HG02588 (cell line): ENCODE results near the gene IQCC.

Experiments
- ATAC-seq: cut with Tn5 transposase; IDR thresholded peaks from one replicate; pipeline ENCODE4 v1.9.1; 2021; ENCODE audit warnings: mild to moderate bottlenecking, moderate library complexity; ENCODE audit not compliant: unreplicated experiment

Gene IQCC

GRCh38 chr1:32195531-32195930 is 9.9 kb upstream of the IQCC start:
- no peak for ATAC-seq

DNA sequence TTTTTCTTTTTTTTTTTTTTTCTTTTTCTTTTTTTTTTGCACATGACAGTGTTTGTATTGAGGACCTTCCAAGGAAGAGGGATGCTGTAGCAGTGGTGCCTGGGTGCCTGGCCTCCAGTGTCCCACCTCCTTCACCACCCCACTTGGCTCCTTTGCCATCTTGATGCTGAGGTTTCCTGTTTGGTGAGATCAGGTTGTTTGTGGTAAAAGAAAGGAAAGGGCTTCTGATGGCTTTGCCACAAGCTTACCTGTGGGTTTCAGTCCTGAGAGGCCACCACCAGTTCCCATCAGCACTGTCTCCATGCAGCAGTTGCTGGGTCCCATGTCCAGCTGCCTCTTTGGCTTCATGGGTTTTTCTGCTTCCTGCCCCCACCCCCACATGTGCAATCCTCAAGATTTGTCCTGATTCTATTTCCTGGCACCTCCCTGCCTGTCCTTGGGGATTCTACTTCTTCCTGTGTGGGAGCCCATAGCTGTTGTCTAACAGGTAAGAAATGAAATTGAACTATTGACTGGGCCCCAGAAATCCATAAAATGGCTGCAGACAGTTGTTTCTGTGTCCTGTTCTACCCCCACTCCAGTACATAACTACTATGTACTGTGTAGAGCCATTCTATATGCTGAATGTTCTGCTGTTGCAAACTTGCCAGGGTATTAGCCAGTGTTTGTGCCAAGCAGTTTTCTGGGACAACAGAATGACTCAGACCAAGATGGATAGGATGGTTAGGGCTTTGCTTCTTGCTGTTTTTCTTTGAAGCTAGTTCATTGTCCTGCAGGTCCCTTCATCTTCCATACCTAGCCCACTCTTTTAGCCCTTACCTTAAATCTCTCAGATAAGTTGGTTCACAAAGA is 9.3 kb upstream of the IQCC start:
- no peak for ATAC-seq

- ATAC-seq, result no peak
These were observed 8.4 kb upstream of the IQCC start for GRCh38 chr1:32197074-32197473.

GRCh38 chr1:32197837-32198236 is 7.6 kb upstream of the IQCC start:
- ATAC-seq, result no peak

GRCh38 chr1:32198237-32199042 is 7.0 kb upstream of the IQCC start:
- ATAC-seq, result no peak

GRCh38 chr1:32199043-32199716 is 6.3 kb upstream of the IQCC start:
- ATAC-seq, result no peak

DNA sequence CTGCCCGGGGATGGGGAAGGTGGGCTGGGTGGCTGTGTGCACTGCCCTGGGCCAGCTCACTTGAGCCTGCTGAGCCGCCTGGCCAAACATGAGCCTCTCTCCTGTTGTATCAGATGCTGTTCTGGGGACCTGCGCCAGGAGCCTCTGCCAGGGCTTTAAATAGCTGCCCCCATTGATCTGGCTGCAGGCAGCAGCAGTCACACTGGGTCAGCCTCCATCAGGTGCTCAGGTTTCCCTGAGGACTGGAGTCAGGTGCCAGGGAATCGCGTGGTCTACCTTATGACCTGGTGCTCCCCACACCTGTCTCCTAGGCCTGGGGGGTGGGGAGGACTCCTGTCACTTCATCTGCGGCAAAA is 5.8 kb upstream of the IQCC start:
- ATAC-seq, result no peak

DNA sequence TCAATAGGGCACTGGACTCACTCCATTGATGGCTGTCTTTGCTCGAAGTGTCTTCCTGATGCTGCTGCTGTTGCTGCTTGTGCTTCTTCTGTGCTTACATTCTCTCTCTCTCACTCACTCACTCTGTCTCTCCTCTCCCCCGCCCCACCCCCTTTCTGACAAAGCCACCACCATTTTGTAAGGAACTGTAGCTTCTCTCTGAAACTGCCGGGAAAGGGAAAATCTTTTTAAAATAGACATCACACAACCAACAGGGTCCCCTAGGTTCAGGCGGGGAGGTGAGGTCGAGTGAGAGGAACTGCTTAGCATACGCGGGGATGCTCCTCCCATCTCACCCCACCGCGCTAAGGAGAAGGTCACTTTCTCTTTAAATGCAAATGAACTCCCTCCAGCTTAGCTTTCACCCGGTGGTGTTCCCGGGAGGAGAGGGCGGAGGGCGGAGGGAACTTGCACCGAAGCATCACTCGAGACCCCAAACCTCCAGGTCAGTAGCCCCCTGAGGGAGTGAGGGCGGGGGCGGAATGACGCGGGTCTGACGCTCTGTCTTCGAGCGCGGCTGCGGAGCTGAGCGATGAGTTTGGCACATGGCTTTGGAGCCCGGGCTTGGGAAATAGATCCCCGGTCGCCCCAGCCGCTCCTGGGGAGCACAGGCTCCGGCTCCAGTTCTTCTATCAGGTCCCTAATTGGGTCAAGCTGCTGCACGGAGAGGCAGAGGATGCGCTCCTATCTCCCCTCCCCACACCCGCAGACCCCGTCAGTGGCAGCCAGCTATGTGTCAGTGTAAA is 5.1 kb upstream of the IQCC start, which contains the start of gene CCDC28B:
Gene CCDC28B, plus strand, starts transcription at position 370 of the 785 bp plus-strand sequence. CDS start 1,341 bp downstream, outside the sequence.
- ATAC-seq, result no peak

DNA sequence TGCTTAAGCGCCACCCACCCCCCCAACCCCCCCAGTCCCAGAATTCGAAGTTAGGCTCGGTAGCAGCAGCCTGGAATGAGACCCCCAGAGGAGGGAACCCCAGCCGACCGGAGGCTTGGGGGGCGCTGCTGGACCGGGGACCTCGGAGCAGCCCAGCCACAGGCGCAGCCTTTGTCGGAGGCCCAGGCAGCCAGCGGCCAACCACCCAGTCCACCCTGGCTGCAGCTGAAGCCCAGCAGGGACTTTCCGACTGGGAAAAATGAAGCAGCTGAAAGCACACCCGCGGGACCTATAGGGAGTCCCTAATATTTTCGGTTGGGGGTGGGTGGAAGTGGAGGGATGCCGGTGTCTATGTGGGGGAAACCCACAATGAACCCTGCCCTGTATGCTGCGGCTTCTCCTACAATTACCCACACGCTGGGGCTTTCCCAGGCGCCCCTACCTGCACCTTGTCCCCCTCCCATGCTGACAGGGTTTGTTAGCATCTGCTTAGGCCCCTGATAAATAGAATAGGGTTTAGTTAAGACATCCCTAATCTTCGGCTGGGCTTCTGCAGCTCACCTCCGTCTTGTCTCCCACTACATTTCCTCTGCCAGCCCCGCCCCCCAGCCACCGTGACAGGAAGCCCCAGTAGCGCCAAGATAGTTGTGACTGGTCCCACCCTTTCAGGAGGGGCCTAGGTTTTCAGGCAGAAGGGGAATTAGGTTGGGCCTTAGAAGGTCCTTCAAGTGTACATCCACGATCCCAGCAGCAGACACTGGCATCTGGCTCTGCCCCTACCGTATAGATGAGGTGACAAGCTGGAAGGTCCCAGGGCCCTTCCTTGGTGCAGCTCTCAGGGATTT is 4.2 kb upstream of the IQCC start:
- peak; percentile 39 for ATAC-seq

DNA sequence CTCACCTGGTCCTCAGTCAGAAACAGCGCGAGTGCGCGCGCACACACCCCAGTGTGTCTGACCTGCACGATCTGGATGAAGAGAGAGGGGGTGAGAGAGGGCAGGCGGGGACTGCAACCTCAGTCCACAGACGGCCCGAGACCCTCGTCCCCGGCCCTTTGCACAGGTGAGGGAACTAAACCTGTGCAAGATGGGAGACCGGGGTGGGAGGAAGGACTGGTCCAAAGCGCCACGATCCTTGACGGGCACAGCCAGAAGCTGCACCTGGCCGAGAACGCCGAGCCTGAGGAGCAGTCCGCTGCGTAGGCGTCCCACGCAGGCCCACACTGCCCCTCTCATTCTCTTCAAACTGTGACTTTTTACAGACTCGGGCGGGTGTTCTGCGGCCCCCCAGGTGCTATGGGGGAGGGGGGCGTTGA is 519 bp upstream of the IQCC start:
- ATAC-seq, result no peak

DNA sequence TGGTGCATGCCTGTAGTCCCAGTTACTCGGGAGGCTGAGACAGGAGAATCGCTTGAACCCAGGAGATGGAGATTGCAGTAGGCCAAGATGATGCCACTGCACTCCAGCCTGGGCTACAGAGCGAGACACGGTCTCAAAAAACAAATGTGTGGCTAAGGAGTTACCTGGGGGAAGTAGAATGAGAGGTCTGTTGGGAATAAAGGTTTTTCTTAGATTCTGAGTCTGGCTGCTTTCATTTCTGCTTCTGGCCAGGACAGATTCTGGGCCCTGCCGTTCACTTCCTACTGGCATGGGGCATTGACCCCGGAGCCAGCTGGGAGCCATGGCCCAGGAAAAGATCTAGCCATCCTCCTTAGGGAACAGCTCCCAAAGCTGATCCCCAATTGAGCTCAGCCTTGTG is 3.0 kb downstream of the IQCC start:
- ATAC-seq, result no peak

GRCh38 chr1:32208891-32209328 is 3.4 kb downstream of the IQCC start, which contains the start of gene DCDC2B:
Gene DCDC2B (plus strand): TSS chr1:32209089. CDS start chr1:32209094, 5 bp downstream.
- no peak for ATAC-seq

GRCh38 chr1:32215629-32216480 is 10.4 kb downstream of the IQCC start:
- no peak for ATAC-seq

DNA sequence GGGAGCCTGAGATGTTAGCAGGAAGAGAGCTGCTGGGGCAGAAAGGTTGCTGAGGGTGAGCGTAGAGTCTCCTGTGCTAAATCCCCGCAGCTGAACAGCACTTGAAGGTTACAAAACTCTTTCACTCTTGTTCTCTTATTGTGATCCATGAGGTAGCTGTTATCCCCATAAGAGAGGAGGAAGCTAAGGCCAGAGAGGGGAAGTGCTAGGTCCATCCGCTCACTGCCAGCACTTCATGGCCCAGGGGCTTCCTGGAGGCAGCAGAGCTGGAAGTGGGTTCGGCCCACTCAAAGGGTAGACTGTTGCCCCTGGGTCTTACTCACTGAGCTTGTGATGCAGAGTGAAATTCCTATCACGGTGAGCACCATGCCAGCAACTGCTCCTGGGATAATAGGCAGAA is 11.1 kb downstream of the IQCC start:
- ATAC-seq, result no peak

DNA sequence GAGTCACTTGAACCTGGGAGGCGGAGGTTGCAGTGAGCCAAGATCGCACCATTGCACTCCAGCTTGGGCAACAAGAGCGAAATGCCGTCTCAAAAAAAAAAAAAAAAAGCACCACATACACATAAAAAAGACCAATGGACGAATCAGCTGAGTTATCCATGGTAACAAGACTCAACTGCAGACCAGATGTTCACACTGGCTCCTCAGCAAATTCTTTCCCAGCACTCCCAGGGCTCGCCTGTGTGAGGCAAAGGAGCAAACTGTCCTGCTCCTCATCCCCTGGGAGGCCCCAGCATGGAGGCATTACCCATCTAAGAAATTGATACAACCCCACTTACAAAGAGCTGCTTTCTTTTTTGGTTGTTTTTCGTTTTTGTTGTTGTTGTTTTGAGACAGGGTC is 13.6 kb downstream of the IQCC start:
- ATAC-seq, result no peak

- ATAC-seq, result no peak
These were observed 15.5 kb downstream of the IQCC start for GRCh38 chr1:32220746-32221580.

DNA sequence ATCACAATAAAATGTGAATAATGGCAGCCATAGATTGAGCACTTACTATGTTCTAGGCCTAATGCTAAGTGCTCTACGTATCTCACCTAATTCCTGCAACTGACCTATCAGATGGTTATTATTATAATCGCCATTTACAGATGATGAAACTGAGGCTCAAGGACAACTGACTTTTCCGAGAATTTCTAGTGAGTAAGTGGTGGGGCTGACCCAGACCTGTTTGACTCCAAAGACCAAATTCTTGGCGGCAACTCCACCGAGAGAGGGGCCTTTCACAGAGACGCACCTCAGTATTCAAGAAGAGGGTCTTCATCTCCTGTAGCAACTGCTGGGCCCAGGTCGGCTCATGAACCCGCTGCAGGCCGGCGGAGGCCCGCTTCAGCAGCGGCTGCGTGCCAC is 16.1 kb downstream of the IQCC start:
- ATAC-seq, result no peak
